Heart right ventricle (tissue), 16 donors: Measurements from ENCODE around the gene TCF4. TPM values are rescaled to one million over a fixed set of nuclear protein-coding genes. Genes with fewer than 3 reads are reported as not detected.

Experiments used
- ATAC-seq, 8 donors: fragments of 200-7000 bp; cut with Tn5 transposase; one replicate each; pipeline ENCODE4 v1.9.1; 2020; ENCODE audit warnings: mild to moderate bottlenecking in 8 of 8, moderate library complexity in 8 of 8, moderate number of reproducible peaks in 1 of 8
- DNase-seq, 2 donors: peaks; one replicate each; pipeline ENCODE4 v3.0.0-alpha.2; 2020
- H3K27ac ChIP-seq, 10 donors: fragments of 200-600 bp; sonication (generic) in 2 of 10; one replicate each; pipeline versions ENCODE4 v1.5.0 to v1.8.0; 2020 to 2022; ENCODE audit warnings: mild to moderate bottlenecking in 3 of 10
- H3K27me3 ChIP-seq, 7 donors: fragments of 200-600 bp; one replicate each; pipeline ENCODE4 v1.8.0; 2021 to 2022; ENCODE audit warnings: mild to moderate bottlenecking in 2 of 7
- H3K36me3 ChIP-seq, 9 donors: fragments of 200-600 bp; sonication (generic) in 1 of 9; one replicate each; pipeline versions ENCODE4 v1.5.0 to v1.8.0; 2020 to 2022; ENCODE audit warnings: mild to moderate bottlenecking in 2 of 9
- H3K4me1 ChIP-seq, 9 donors: fragments of 200-600 bp; sonication (generic) in 1 of 9; one replicate each; pipeline versions ENCODE4 v1.5.0 to v1.8.0; 2020 to 2022; ENCODE audit warnings: mild to moderate bottlenecking in 4 of 9
- H3K4me3 ChIP-seq, 10 donors: fragments of 200-600 bp; sonication (generic) in 2 of 10; one replicate each; pipeline versions ENCODE4 v1.5.0 to v1.8.0; 2020 to 2022; ENCODE audit warnings: mild to moderate bottlenecking in 7 of 10, moderate library complexity in 2 of 10
- H3K9me3 ChIP-seq, 11 donors: fragments of 200-600 bp in 10 of 11; sonication (generic) in 2 of 11; one replicate each; pipeline versions ENCODE4 v1.5.0 to v1.8.0; 2013 to 2022; ENCODE audit warnings: mild to moderate bottlenecking in 2 of 11, control low read depth in 1 of 11, moderate library complexity in 1 of 11
- CTCF ChIP-seq, 9 donors: fragments of 200-600 bp; sonication (generic) in 2 of 9; IDR thresholded peaks; one replicate each; pipeline versions ENCODE4 v1.5.0 to v1.8.0; 2021 to 2022; ENCODE audit warnings: antibody characterized with exemption in 9 of 9, mild to moderate bottlenecking in 5 of 9, moderate library complexity in 1 of 9
- WGBS, 2 donors: extraction: QIAGEN DNeasy Blood & Tissue Kit; methylation state at CpG; one replicate each; pipeline ENCODE4 v1.1.7; 2013; ENCODE audit warnings: inconsistent platforms in 1 of 2; 5-methylcytosine and 5-hydroxymethylcytosine counted together
- intact Hi-C, 10 donors: fragments of 100-400 bp; cut with DNase I; formaldehyde crosslinking; loops; one replicate each; pipeline versions ENCODE4 v1.11.1 to v1.14.2; 2022
- polyA plus RNA-seq, 2 donors: library from polyadenylated mRNA; stranded (reverse); fragments of 200-250 nt; gene quantifications; one replicate each; pipeline ENCODE4 v1.2.3, GENCODE V29; 2013
- total RNA-seq, 10 donors: library from RNA; stranded (reverse); fragmentation: NEBNext Ultra II Directional in 3 of 10; extraction: Animal tissue kit (Norgen Biotek cat#: 25700) in 3 of 10; gene quantifications; one replicate each; pipeline versions ENCODE4 v1.2.1 to v1.2.4, GENCODE V29; 2021 to 2023
- donor health status: Arrhythmogenic right ventricular cardiomyopathy.
- donor health status: ischemic (EF 13 %, LVEDD 7.1; RV severe dilation, severe dysfunction).
- donor health status: healthy with polysubstance abuse.
- donor health status: DM: no; HTN: yes; CAD: no.
- donor health status: DM: no; HTN: no; CAD: no.
- donor health status: ischemic (EF 25% LVEDD 6.9; RV normal size, moderate dysfunction).
- donor health status: ischemic (EF 25% LVEDD 5.7; RV mildly dilated, moderate dysfunction).
- donor health status: healthy.
- donor health status: DM: yes; HTN: yes; CAD: no.
- donor health status: Ischemic cardiomyopathy.
- donor health status: ischemic (EF 35%, LVEDD 5.7; RV mildly dilated, moderate dysfunction).
- donor health status: nonischemic (EF 11% LVEDD 7.7; RV severe dilation, severe dysfunction).
- donor health status: DM: yes; HTN: yes; CAD: no.
- donor health status: PGD.
- donor health status: ischemic (EF 29% LVEDD 5.4; RV normal size, mild dysfunction).
- donor health status: nonischemic (EF 23%, LVEDD 6.1; RV moderate dilation, normal function).

TCF4 gene
- total and polyA plus RNA-seq, 12 donors: 12.6 to 90.1 (median 65.5) TPM

- Histone ChIP-seq H3K9me3 (no peaks in the 10 kb centered on the region), H3K27me3 (no peaks in the 10 kb centered on the region), H3K27ac (peak overlapping the region; percentile 12 to 86 (median 82)), H3K4me3 (peak overlapping the region in 8 of 10 donors; percentile 20 to 53 (median 46)), H3K4me1 (peaks cover 0 to 77% (median 52%) of the 10 kb centered on the region in 9 donors), H3K36me3 (no peaks in the 10 kb centered on the region)
- peak in 3 of 8 donors; percentile 3 to 17 (median 9) for ATAC-seq
- no peak for TF ChIP-seq CTCF (IDR thresholded peaks at IDR 0.05)
- DNase-seq: no peak
- intact Hi-C loops: loop anchor here in 8 of 10 donors (5.0 to 10.0 kb wide), 10 partner anchors 56 to 288 kb away; no protein-coding TSS in a partner anchor
- 19 to 24% methylated on average over 10 of the region's 10 CpGs for WGBS, 2 donors
These were observed 185.1 kb downstream of the TCF4 start for GRCh38 chr18:55402731-55403405.

DNA sequence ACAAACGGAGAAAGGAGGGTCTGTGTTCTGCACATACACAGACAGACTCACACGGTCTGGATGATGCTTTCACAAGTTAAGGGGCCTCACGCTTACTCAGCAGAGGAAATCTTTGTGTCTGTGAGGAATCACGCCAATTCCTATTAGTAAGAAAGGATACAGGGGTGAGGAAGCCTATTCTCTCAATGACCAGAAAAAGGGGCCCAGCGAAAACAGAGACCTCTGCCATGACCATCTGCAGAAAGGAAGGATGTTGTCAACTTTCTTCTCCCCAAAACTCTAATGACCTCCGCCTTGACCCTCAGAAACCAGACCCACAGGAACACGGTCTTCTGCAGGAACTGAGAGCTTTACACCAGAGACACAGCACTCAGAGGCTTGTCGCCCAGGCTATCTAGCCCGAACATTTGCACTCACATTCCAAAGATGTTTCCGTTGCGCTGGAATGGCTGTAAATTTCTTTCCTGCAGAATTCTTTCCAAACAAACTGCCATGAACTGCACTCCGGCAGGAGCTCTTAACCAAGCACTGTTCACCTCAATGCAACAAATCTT lies 186.3 kb downstream of the TCF4 start:
- Histone ChIP-seq H3K4me3 (peak overlapping the region in 9 of 10 donors; percentile 14 to 53 (median 46)), H3K36me3 (no peaks in the 10 kb centered on the region), H3K27ac (peak overlapping the region; percentile 16 to 86 (median 82)), H3K4me1 (peaks cover 0 to 88% (median 52%) of the 10 kb centered on the region in 9 donors), H3K9me3 (no peaks in the 10 kb centered on the region), H3K27me3 (no peaks in the 10 kb centered on the region)
- DNase-seq (peak; percentile 11 to 48), ATAC-seq (peak; percentile 53 to 77 (median 69))
- no peak for TF ChIP-seq CTCF (IDR thresholded peaks at IDR 0.05)
- intact Hi-C loops: loop anchor here in 8 of 10 donors (5.0 to 10.0 kb wide), 10 partner anchors 54 to 287 kb away; no protein-coding TSS in a partner anchor
- WGBS, 2 donors: 10 to 15% methylated on average over 12 of the region's 12 CpGs

DNA sequence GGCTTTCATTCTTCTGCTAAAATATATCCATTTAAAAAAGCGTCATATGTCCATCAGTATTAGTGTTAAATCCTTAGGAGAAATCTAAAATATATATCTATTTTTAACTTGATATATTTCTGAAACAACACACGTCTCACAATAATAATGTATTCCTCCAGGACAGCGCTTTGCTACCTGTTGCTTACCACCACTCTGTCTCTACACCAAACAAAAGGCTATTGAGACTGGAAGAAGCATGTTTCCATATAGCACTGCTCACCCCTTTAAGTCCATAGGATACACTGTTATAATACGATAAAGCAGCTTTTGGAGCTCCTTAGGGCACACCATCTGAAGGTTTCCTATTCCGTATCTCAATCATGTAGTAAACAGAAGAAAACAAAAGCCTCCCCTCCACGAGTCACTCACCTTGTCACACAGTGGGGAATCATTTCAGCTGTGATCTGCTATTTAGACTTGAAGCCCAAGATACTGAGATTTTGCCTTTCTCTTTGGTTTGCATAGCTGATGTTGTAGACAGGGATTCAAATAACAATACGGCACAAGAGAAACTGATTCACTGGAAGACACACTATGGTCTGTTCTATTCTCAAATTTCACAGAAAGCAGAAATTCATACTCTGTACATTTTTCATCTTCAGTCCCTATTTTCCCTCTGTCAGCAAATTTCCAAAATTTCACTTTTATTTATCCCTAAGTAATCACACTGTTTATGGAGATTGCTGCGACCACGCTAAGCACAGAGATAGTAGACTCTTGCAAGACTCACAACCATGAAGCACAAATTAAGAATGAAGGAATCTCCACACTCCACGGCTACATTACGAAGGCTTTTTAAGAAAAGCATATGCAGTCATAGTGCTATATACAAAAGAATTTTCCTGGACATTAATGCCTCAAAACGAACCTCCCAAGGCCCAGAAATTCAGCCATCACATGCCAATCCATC lies 187.1 kb downstream of the TCF4 start:
- 34 to 46% methylated on average over 12 of the region's 12 CpGs for WGBS, 2 donors
- intact Hi-C loops: loop anchor here in 8 of 10 donors (5.0 to 10.0 kb wide), 10 partner anchors 54 to 286 kb away; no protein-coding TSS in a partner anchor
- DNase-seq: no peak

More for the DNA sequence above, 187.1 kb downstream of the TCF4 start:
- Histone ChIP-seq H3K36me3 (no peaks in the 10 kb centered on the region), H3K27ac (peak overlapping the region; percentile 16 to 86 (median 82)), H3K4me1 (peaks cover 0 to 90% (median 50%) of the 10 kb centered on the region in 9 donors), H3K4me3 (peak overlapping the region in 9 of 10 donors; percentile 14 to 53 (median 46)), H3K27me3 (no peaks in the 10 kb centered on the region), H3K9me3 (no peaks in the 10 kb centered on the region)
- no peak for TF ChIP-seq CTCF (IDR thresholded peaks at IDR 0.05)
- peak in 1 of 8 donors; percentile 11 for ATAC-seq
